OCI-LY7 (cell line): ENCODE measurements around the gene UBXN7. TPM values are rescaled to one million over a fixed set of nuclear protein-coding genes. Genes with fewer than 3 reads are reported as not detected.
"Not testable (repeated sequence)": the region's sequence is repeated elsewhere in the genome, so short reads cannot be mapped to it uniquely, and the experiment has no call there.

Experiments used
- BruUV-seq: library from RNA; stranded (reverse); fragments of 400-500 nt; replicated peaks from 2 replicates; lab custom pipeline; 2021; lab: Mats Ljungman, UMichigan
- CTCF ChIA-PET: fragments of 300-600 bp; sonication (Branson Sonifier 250); formaldehyde crosslinking; loops from one replicate; lab custom pipeline; 2022; ENCODE audit warnings: antibody characterized with exemption; ENCODE audit not compliant: unreplicated experiment; lab: Charles Lee
- POLR2A ChIA-PET: fragments of 300-600 bp; sonication (Branson Sonifier 250); formaldehyde crosslinking; loops from one replicate; lab custom pipeline; 2022; ENCODE audit warnings: antibody characterized with exemption; lab: Charles Lee
- DNase-seq: peaks from one replicate; pipeline ENCODE4 v3.0.0-alpha.2; 2015; ENCODE audit warnings: low spot score
- H2AFZ ChIP-seq: fragments of 200-600 bp; sonication (generic), shearing (Covaris generic); 2 replicates; pipeline ENCODE4 v1.6.1; 2014; ENCODE audit warnings: mild to moderate bottlenecking, antibody characterized with exemption, low read length, moderate library complexity
- H3K27ac ChIP-seq: fragments of 200-600 bp; sonication (generic); 2 replicates; pipeline ENCODE4 v1.5.1; 2014; ENCODE audit warnings: mixed run types, low read depth, mild to moderate bottlenecking, moderate library complexity, low read length, inconsistent platforms; ENCODE audit not compliant: poor library complexity, severe bottlenecking
- H3K36me3 ChIP-seq: fragments of 200-600 bp; sonication (generic); 2 replicates; pipeline ENCODE4 v1.6.1; 2014; ENCODE audit warnings: mild to moderate bottlenecking, antibody characterized with exemption, low read length, moderate library complexity, mixed read lengths; ENCODE audit not compliant: insufficient read depth
- H3K4me1 ChIP-seq: fragments of 200-600 bp; sonication (generic); 2 replicates; pipeline ENCODE4 v1.5.1; 2014; ENCODE audit warnings: mild to moderate bottlenecking, low read length; ENCODE audit not compliant: insufficient read depth, poor library complexity, severe bottlenecking
- H3K4me2 ChIP-seq: fragments of 200-600 bp; sonication (generic); 2 replicates; pipeline ENCODE4 v1.6.1; 2014; ENCODE audit warnings: mild to moderate bottlenecking, low read length
- H3K4me3 ChIP-seq: fragments of 200-600 bp; sonication (generic); 2 replicates; pipeline ENCODE4 v1.5.1; 2014; ENCODE audit warnings: mild to moderate bottlenecking, low read depth, low read length; ENCODE audit not compliant: poor library complexity, severe bottlenecking
- H3K79me2 ChIP-seq: fragments of 200-600 bp; sonication (generic); 2 replicates; pipeline ENCODE4 v1.6.1; 2016; ENCODE audit warnings: low read depth, mild to moderate bottlenecking, low read length, moderate library complexity, mixed read lengths; ENCODE audit not compliant: insufficient read depth
- H3K9me2 ChIP-seq: fragments of 200-600 bp; sonication (generic); 2 replicates; pipeline ENCODE4 v1.6.1; 2016; ENCODE audit warnings: mild to moderate bottlenecking, low read length, mixed read lengths; ENCODE audit not compliant: insufficient read depth
- H3K9me3 ChIP-seq: fragments of 200-600 bp; sonication (generic); 2 replicates; pipeline ENCODE4 v1.6.1; 2014; ENCODE audit warnings: mild to moderate bottlenecking, mixed run types, low read length, mixed read lengths
- H4K20me1 ChIP-seq: fragments of 200-600 bp; sonication (generic); 2 replicates; pipeline ENCODE4 v1.6.1; 2014; ENCODE audit warnings: mild to moderate bottlenecking, antibody characterized with exemption, low read length, moderate library complexity, mixed read lengths; ENCODE audit not compliant: insufficient read depth
- CTCF ChIP-seq: fragments of 200-600 bp; sonication (generic); conservative IDR thresholded peaks from 2 replicates; pipeline ENCODE4 v1.5.1; 2014; ENCODE audit warnings: mild to moderate bottlenecking, antibody characterized with exemption, low read length, moderate library complexity, mixed read lengths
- EZH2phosphoT487 ChIP-seq: fragments of 200-600 bp; sonication (generic); IDR thresholded peaks from 2 replicates; pipeline ENCODE4 v1.6.1; 2018; ENCODE audit warnings: low read depth, borderline replicate concordance, mild to moderate bottlenecking, mixed run types, antibody characterized with exemption, low read length, moderate library complexity, mixed read lengths
- intact Hi-C: fragments of 100-400 bp; cut with micrococcal nuclease; formaldehyde crosslinking; loops from one replicate; pipeline ENCODE4 v1.10.0; 2022; ENCODE audit not compliant: unreplicated experiment
- total RNA-seq, 2 experiments: library from RNA; depleted of rRNA in 1 of 2; stranded (reverse); fragments of >200 nt in 1 of 2; shearing (Covaris generic) in 1 of 2; gene quantifications; 2 replicates each; pipeline ENCODE4 v1.2.3, GENCODE V29; 2014 to 2022

The UBXN7 gene
- total RNA-seq, 2 experiments from 2014 or later = 12.7 to 73.4 TPM

DNA sequence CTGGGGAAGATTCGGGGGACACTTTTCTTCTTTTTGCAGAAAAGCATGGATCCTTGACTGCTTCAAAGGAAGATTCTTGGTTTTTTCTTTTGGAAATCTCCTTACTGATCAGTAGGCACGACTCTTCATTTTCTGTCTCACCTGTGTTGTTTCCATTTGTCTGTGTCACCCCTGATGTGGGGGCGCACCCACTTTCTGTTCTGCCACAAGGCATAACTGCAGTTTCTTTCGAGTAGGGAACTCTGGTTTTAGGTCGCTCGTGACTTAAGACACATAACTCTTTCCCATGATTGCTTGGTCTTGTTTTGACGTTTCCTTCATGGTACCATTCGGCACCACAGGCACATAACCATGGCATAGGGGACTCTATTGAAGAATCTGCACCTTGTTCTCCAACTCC lies 40.1 kb upstream of the UBXN7 start:
- no TSS peak for BruUV-seq
- no peak overlapping the region for H3K27ac ChIP-seq
- H3K4me1 ChIP-seq = no peaks in the 10 kb centered on the region
- no peak overlapping the region for H3K4me2 ChIP-seq
- no peaks in the 10 kb centered on the region for H3K79me2 ChIP-seq
- H3K36me3 ChIP-seq = peaks cover 81% of the 10 kb centered on the region
- no peaks in the 10 kb centered on the region for H3K9me3 ChIP-seq
- no peak overlapping the region for H2AFZ ChIP-seq
- intact Hi-C loops = no loop called here
- no peaks in the 10 kb centered on the region for H3K9me2 ChIP-seq
- POLR2A ChIA-PET = no interaction called here
- no peaks in the 10 kb centered on the region for H4K20me1 ChIP-seq
- TF ChIP-seq CTCF (no peak), EZH2phosphoT487 (no peak)
- H3K4me3 ChIP-seq = no peak overlapping the region
- CTCF ChIA-PET = no interaction called here
- no peak for DNase-seq

DNA sequence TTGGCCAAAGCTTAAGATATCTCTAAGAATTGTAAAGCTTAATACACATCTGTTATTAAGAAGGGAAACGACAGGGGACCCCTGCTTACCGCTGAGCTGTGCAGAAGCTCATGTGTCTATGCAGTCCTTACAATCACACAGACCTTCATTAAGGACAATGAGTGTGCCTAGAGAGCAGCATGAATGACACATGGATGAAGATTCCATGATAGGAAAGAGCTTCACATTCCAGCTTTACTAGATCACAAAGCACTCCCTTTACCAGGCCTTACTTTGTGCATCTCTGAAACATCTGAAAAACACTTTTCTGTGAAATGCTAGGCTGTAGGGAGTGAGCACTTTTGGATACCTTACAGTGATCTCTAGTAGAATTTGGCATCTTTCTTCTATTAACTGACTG lies 39.3 kb upstream of the UBXN7 start:
- H3K4me2 ChIP-seq = no peak overlapping the region
- H3K4me3 ChIP-seq = no peak overlapping the region
- CTCF ChIA-PET = interaction anchor here (0.6 kb wide), 1 partner anchor 51 kb away, joined by 3 read pairs; no protein-coding TSS in a partner anchor
- no peaks in the 10 kb centered on the region for H3K9me2 ChIP-seq
- no peak overlapping the region for H3K27ac ChIP-seq
- H3K36me3 ChIP-seq = peaks cover 74% of the 10 kb centered on the region
- H3K9me3 ChIP-seq = no peaks in the 10 kb centered on the region
- POLR2A ChIA-PET = interaction anchor here (0.5 to 1.1 kb wide), 4 partner anchors 10 to 404 kb away, joined by 3 read pairs; no protein-coding TSS in a partner anchor
- no TSS peak for BruUV-seq
- intact Hi-C loops = no loop called here
- H4K20me1 ChIP-seq = no peaks in the 10 kb centered on the region
- DNase-seq = no peak
- H3K4me1 ChIP-seq = no peaks in the 10 kb centered on the region
- H2AFZ ChIP-seq = no peak overlapping the region
- H3K79me2 ChIP-seq = no peaks in the 10 kb centered on the region
- TF ChIP-seq CTCF (no peak), EZH2phosphoT487 (no peak)

DNA sequence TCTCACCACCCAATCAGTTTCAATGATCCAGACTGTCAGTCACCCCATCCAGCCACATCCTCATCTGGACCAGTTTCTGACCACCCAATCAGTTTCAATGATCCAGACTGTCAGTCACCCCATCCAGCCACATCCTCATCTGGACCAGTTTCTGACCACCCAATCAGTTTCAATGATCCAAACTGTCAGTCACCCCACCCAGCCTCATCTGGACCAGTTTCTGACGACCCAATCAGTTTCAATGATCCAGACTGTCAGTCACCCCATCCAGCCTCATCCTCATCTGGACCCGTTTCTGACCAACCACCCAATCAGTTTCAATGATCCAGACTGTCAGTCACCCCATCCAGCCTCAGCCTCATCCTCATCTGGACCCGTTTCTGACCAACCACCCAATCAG lies 38.0 kb upstream of the UBXN7 start:
- H2AFZ ChIP-seq, DNase-seq, BruUV-seq, H3K4me2 ChIP-seq, CTCF ChIA-PET, H3K4me3 ChIP-seq, H3K79me2 ChIP-seq, H3K4me1 ChIP-seq, H3K27ac ChIP-seq, H3K9me2 ChIP-seq, H4K20me1 ChIP-seq, H3K9me3 ChIP-seq, intact Hi-C loops: not testable (repeated sequence)
- peaks cover 69% of the 10 kb centered on the region for H3K36me3 ChIP-seq
- POLR2A ChIA-PET = interaction anchor here (1.5 kb wide), 1 partner anchor 8 kb away, joined by 4 read pairs; no protein-coding TSS in a partner anchor
